ENCODE results near the gene CPLX3. TPM values are rescaled to one million over a fixed set of nuclear protein-coding genes. Genes with fewer than 3 reads are reported as not detected.

The CPLX3 gene
- total RNA-seq, 2 donors from 2014 or later: not detected

- Mint-ChIP-seq H3K27ac (no peak overlapping the region), H3K4me1 (no peaks in the 10 kb centered on the region), H3K4me3 (no peak overlapping the region), H3K9me3 (no peaks in the 10 kb centered on the region), H3K36me3 (ENCODE audit: low read depth) (peaks cover 6% of the 10 kb centered on the region), H3K27me3 (ENCODE audit: insufficient read depth) (no peaks in the 10 kb centered on the region)
- no peak for DNase-seq
- Histone ChIP-seq H3K36me3 (ENCODE audit: control insufficient read depth, insufficient read depth, low read length) (peaks cover 11% of the 10 kb centered on the region), H3K4me1 (ENCODE audit: control insufficient read depth, insufficient read depth, low read length) (no peaks in the 10 kb centered on the region), H3K27ac (ENCODE audit: low read depth, low read length) (no peak overlapping the region), H3K4me3 (ENCODE audit: low read length) (no peak overlapping the region), H3K9me3 (ENCODE audit: control insufficient read depth, low read length) (no peaks in the 10 kb centered on the region), H3K9ac (ENCODE audit: extremely low read depth, low read length, poor library complexity, severe bottlenecking) (no peak overlapping the region), H3K27me3 (ENCODE audit: control insufficient read depth, insufficient read depth, low read length, poor library complexity, severe bottlenecking) (no peaks in the 10 kb centered on the region)
- 89 to 96% methylated on average over 9 of the region's 9 CpGs for WGBS, 2 experiments (ENCODE audit: insufficient coverage in 1 of 2, insufficient read length in 1 of 2)
- no peak for TF ChIP-seq CTCF (conservative IDR thresholded peaks at IDR 0.05)
Measured at GRCh38 chr15:74857671-74858368, 31.4 kb downstream of the CPLX3 start.

- peaks cover 2% of the 10 kb centered on the region for H3K36me3 Mint-ChIP-seq (ENCODE audit: low read depth)
- no peaks in the 10 kb centered on the region for H3K4me1 ChIP-seq (ENCODE audit: control insufficient read depth, insufficient read depth, low read length)
- H3K4me1 Mint-ChIP-seq: no peaks in the 10 kb centered on the region
- no peaks in the 10 kb centered on the region for H3K27me3 ChIP-seq (ENCODE audit: control insufficient read depth, insufficient read depth, low read length, poor library complexity, severe bottlenecking)
- TF ChIP-seq CTCF (conservative IDR thresholded peaks at IDR 0.05): no peak
- H3K4me3 Mint-ChIP-seq: no peak overlapping the region
- no peaks in the 10 kb centered on the region for H3K9me3 Mint-ChIP-seq
- no peaks in the 10 kb centered on the region for H3K27me3 Mint-ChIP-seq (ENCODE audit: insufficient read depth)
- no peak overlapping the region for H3K27ac Mint-ChIP-seq
- peaks cover 5% of the 10 kb centered on the region for H3K36me3 ChIP-seq (ENCODE audit: control insufficient read depth, insufficient read depth, low read length)
- H3K9ac ChIP-seq (ENCODE audit: extremely low read depth, low read length, poor library complexity, severe bottlenecking): no peak overlapping the region
- no peak overlapping the region for H3K27ac ChIP-seq (ENCODE audit: low read depth, low read length)
- no peaks in the 10 kb centered on the region for H3K9me3 ChIP-seq (ENCODE audit: control insufficient read depth, low read length)
- 80 to 98% methylated on average over 2 to 4 of the region's 4 CpGs for WGBS, 2 experiments (ENCODE audit: insufficient coverage in 1 of 2, insufficient read length in 1 of 2)
- no peak overlapping the region for H3K4me3 ChIP-seq (ENCODE audit: low read length)
- no peak for DNase-seq
Measured at GRCh38 chr15:74858369-74858740, 31.9 kb downstream of the CPLX3 start.

GRCh38 chr15:74863239-74864056 lies 37.0 kb downstream of the CPLX3 start:
- no peak overlapping the region for H3K4me3 Mint-ChIP-seq
- no peak for TF ChIP-seq CTCF (conservative IDR thresholded peaks at IDR 0.05)
- WGBS, 2 experiments (ENCODE audit: insufficient coverage in 1 of 2, insufficient read length in 1 of 2): 92 to 96% methylated on average over 8 to 11 of the region's 11 CpGs
- H3K4me1 ChIP-seq (ENCODE audit: control insufficient read depth, insufficient read depth, low read length): no peaks in the 10 kb centered on the region
- peaks cover 11% of the 10 kb centered on the region for H3K9me3 ChIP-seq (ENCODE audit: control insufficient read depth, low read length)
- H3K27me3 ChIP-seq (ENCODE audit: control insufficient read depth, insufficient read depth, low read length, poor library complexity, severe bottlenecking): no peaks in the 10 kb centered on the region
- no peak overlapping the region for H3K27ac ChIP-seq (ENCODE audit: low read depth, low read length)
- H3K27me3 Mint-ChIP-seq (ENCODE audit: insufficient read depth): no peaks in the 10 kb centered on the region
- peaks cover 9% of the 10 kb centered on the region for H3K9me3 Mint-ChIP-seq
- peaks cover 14% of the 10 kb centered on the region for H3K36me3 ChIP-seq (ENCODE audit: control insufficient read depth, insufficient read depth, low read length)
- no peak overlapping the region for H3K27ac Mint-ChIP-seq
- no peak for DNase-seq
- H3K4me3 ChIP-seq (ENCODE audit: low read length): no peak overlapping the region
- no peak overlapping the region for H3K9ac ChIP-seq (ENCODE audit: extremely low read depth, low read length, poor library complexity, severe bottlenecking)
- H3K4me1 Mint-ChIP-seq: peaks cover 4% of the 10 kb centered on the region
- H3K36me3 Mint-ChIP-seq (ENCODE audit: low read depth): peaks cover 26% of the 10 kb centered on the region

Measured in endodermal cell (in vitro differentiated cells).